ENCODE results near the gene EXT2. TPM values are rescaled to one million over a fixed set of nuclear protein-coding genes. Genes with fewer than 3 reads are reported as not detected.

The EXT2 gene
- total and polyA plus RNA-seq, 2 experiments from 2014 or later, result 71.5 to 107 TPM

DNA sequence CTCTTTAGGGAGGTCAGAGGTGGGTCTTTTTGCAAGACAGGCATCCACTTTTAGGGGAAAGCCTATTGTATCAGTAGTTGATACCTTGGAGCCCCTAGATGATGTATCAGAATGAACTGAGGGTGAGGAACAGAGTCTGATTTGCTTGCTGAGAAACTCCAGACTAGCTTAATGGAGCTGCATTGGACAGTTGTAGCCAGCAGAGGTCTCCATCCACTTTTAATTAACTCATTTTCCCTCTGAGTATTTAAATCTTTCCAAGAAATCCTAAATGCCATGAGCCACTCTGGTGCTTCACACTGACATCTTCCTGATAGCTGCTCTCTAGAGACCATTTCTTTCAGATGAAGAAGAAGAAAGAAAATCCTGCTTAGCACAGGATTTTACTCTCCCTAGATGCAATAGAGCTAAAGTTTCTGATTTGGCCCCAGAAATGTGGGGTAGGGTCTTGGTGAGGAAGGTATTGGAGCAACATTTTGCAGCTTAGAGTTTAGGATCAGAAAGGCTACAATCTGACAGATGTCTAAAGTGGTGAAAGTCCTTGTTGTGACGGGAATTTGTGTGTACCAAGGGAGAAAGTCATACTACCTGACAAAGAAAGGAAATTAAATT lies 38.0 kb downstream of the EXT2 start:
- Histone ChIP-seq H3K9me3 (ENCODE audit: low read depth) (no peaks in the 10 kb centered on the region), H3K27ac (no peak overlapping the region), H3K79me2 (no peaks in the 10 kb centered on the region), H3K36me3 (replicated peaks; ENCODE audit: insufficient read depth, low read depth) (no peaks in the 10 kb centered on the region), H3K27me3 (no peaks in the 10 kb centered on the region), H2AFZ (no peak overlapping the region), H3K4me1 (ENCODE audit: insufficient read depth) (peaks cover 5% of the 10 kb centered on the region), H3K9me2 (replicated peaks; ENCODE audit: insufficient read depth) (no peaks in the 10 kb centered on the region), H4K20me1 (ENCODE audit: insufficient read depth, poor library complexity, severe bottlenecking) (no peaks in the 10 kb centered on the region), H3K4me3 (no peak overlapping the region), H3K4me2 (no peak overlapping the region)
- WGBS (ENCODE audit: low lambda C conversion rate, missing lambda C conversion rate), result 88% methylated on average over 1 of the region's 1 CpG
- DNase-seq (ENCODE audit: low spot score), result peak; percentile 56
- TF ChIP-seq EZH2phosphoT487 (IDR thresholded peaks at IDR 0.05; ENCODE audit: low read depth, severe bottlenecking, unreplicated experiment), result no peak
- no peak for TF ChIP-seq EZH2 (IDR thresholded peaks at IDR 0.05; ENCODE audit: borderline replicate concordance)
- TF ChIP-seq CTCF (IDR thresholded peaks at IDR 0.05; ENCODE audit: poor library complexity), result peak; percentile 71

DNA sequence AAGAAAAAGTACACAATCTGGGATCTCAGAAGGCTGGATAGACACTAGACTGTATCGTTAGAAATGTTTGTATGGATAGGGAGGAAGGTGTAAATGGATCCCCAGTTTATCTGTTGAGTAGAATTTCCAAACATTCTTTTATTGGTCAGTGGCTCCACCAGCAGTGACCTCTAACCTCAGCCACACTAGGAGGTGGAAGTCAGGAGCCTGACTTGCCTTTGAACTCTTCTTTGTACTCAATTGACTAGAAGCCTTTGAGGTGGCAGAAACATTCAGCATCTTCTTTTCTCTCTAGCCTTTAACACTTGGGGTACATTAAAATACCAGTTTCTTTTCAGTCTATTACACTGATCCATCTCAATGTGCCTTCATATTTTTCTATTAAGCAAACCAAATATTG lies 39.1 kb downstream of the EXT2 start:
- peaks cover 10% of the 10 kb centered on the region for H3K4me1 ChIP-seq (ENCODE audit: insufficient read depth)
- 48% methylated on average over 1 of the region's 1 CpG for WGBS (ENCODE audit: low lambda C conversion rate, missing lambda C conversion rate)
- no peaks in the 10 kb centered on the region for H3K27me3 ChIP-seq
- H3K4me3 ChIP-seq, result no peak overlapping the region
- DNase-seq (ENCODE audit: low spot score), result no peak
- TF ChIP-seq CTCF (IDR thresholded peaks at IDR 0.05; ENCODE audit: poor library complexity), result no peak
- no peak for TF ChIP-seq EZH2phosphoT487 (IDR thresholded peaks at IDR 0.05; ENCODE audit: low read depth, severe bottlenecking, unreplicated experiment)
- H4K20me1 ChIP-seq (ENCODE audit: insufficient read depth, poor library complexity, severe bottlenecking), result no peaks in the 10 kb centered on the region
- no peaks in the 10 kb centered on the region for H3K9me2 ChIP-seq (replicated peaks; ENCODE audit: insufficient read depth)
- no peaks in the 10 kb centered on the region for H3K79me2 ChIP-seq
- no peaks in the 10 kb centered on the region for H3K36me3 ChIP-seq (replicated peaks; ENCODE audit: insufficient read depth, low read depth)
- no peaks in the 10 kb centered on the region for H3K9me3 ChIP-seq (ENCODE audit: low read depth)
- H3K4me2 ChIP-seq, result no peak overlapping the region
- no peak overlapping the region for H3K27ac ChIP-seq
- no peak overlapping the region for H2AFZ ChIP-seq

DNA sequence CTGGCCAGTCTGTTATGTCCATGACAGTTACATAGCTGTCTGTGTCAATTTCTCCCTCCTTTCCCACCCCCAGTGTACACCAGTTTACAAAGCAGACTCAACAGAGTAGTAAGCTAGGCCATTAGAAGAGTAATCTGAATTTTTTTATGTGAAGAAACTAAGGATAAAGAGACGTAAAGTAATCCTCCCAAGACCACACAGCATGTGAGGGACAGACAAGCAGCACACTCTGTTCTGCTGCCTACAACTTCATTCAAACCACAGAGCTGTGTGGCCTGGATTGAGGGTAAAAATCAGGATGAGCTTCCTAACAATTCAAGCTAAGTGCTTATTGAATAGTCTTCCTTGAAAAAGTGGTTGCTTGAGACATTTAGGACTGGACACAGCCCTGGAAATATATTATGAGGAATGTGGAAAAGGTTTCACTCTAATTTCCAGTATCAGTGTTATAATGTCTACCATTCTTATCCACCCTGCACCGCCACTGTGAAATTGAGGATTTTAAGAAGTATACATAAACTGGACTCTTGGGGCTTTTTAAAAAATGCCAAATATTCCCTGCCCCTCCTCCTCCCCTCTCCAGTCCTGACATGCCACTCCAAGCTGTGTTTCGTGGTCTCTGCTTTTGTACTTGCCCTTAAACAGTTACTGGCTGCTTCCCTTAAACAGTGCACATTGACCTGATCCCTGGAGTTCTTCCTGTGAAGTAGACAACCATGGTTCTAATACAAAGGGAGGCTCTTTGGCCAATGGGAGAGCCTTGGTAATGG lies 40.9 kb downstream of the EXT2 start:
- no peak overlapping the region for H3K4me3 ChIP-seq
- no peaks in the 10 kb centered on the region for H3K27me3 ChIP-seq
- TF ChIP-seq EZH2phosphoT487 (IDR thresholded peaks at IDR 0.05; ENCODE audit: low read depth, severe bottlenecking, unreplicated experiment) (no peak), CTCF (IDR thresholded peaks at IDR 0.05; ENCODE audit: poor library complexity) (no peak)
- WGBS (ENCODE audit: low lambda C conversion rate, missing lambda C conversion rate), result 69% methylated on average over 3 of the region's 3 CpGs
- H3K4me2 ChIP-seq, result no peak overlapping the region
- no peaks in the 10 kb centered on the region for H3K36me3 ChIP-seq (replicated peaks; ENCODE audit: insufficient read depth, low read depth)
- H3K27ac ChIP-seq, result no peak overlapping the region
- peaks cover 19% of the 10 kb centered on the region for H3K4me1 ChIP-seq (ENCODE audit: insufficient read depth)
- H3K9me2 ChIP-seq (replicated peaks; ENCODE audit: insufficient read depth), result no peaks in the 10 kb centered on the region
- DNase-seq (ENCODE audit: low spot score), result no peak
- no peaks in the 10 kb centered on the region for H3K9me3 ChIP-seq (ENCODE audit: low read depth)
- no peak overlapping the region for H2AFZ ChIP-seq
- H4K20me1 ChIP-seq (ENCODE audit: insufficient read depth, poor library complexity, severe bottlenecking), result peaks cover 9% of the 10 kb centered on the region
- no peaks in the 10 kb centered on the region for H3K79me2 ChIP-seq

Data from hepatocyte (in vitro differentiated cells).